Activated T-cell treated with anti-CD3 and anti-CD28 coated beads for 48 hours (primary cell): ENCODE results near the gene B4GALT5.
A peak's percentile ranks its signal among the peaks of the same experiment; 100 is the strongest.

ENCODE experiments used
- DNase-seq: peaks from one replicate; pipeline ENCODE4 v3.0.0-alpha.2; 2020; ENCODE audit warnings: low read depth

Gene B4GALT5

DNA sequence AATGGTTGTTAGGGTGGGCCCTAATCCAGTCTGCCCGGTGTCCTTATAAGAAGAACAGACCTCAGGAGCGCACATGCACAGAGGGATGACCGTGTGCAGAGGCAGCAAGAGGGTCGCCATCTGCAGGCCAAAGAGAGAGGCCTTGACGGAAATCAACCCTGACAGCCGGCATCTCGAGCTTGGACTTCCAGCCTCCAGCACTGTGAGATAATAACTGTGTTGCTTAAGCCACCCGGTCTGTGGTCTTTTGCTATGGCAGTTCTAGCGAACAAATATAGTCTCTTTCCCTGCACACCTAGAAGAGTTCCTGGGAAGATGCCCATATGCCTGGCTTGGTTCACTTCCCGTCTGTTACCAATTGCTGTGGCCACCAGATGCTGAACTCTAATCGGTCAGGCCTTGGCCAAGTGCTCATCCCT is 110.5 kb downstream of the B4GALT5 start:
- DNase-seq: no peak

DNA sequence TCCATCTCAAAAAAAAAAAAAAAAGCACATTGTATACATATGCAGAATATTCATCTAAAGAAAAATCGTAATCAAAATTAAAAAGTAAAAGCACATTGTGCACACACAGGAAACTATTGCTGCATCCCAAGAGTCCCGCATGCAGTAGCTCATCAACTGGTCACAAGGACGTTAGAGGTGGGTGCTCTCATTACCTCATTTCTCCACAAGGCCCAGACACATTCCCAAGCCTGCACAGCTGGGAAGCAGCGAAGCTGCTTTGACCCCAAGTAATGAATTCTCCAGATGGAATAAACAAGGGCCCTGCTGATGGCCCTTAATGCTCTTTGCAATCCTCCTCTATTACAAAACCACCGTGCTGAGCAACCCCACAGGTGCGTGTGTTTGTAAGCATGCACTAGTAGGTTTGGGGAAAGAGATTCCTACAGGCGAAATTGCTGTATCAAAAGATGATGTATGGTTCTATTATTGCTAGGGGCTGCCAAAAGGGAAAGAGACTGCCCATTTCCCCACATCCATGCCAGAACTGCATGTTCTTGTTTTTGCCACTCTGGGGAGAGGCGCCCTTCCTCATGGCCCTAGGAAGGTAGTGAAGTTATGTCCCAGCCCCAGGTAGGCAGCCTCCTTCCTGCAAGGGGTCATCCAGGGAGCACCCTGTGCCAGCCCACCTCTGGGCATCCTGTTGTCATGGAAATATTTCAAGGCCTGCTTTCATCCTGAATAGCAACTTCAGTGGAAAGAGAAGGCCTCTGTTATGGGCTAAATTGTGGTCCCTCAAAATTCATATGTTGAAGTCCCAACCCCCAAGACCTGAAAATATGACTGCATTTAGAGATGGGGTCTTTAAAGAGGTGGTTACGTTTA is 111.1 kb downstream of the B4GALT5 start:
- DNase-seq: no peak

DNA sequence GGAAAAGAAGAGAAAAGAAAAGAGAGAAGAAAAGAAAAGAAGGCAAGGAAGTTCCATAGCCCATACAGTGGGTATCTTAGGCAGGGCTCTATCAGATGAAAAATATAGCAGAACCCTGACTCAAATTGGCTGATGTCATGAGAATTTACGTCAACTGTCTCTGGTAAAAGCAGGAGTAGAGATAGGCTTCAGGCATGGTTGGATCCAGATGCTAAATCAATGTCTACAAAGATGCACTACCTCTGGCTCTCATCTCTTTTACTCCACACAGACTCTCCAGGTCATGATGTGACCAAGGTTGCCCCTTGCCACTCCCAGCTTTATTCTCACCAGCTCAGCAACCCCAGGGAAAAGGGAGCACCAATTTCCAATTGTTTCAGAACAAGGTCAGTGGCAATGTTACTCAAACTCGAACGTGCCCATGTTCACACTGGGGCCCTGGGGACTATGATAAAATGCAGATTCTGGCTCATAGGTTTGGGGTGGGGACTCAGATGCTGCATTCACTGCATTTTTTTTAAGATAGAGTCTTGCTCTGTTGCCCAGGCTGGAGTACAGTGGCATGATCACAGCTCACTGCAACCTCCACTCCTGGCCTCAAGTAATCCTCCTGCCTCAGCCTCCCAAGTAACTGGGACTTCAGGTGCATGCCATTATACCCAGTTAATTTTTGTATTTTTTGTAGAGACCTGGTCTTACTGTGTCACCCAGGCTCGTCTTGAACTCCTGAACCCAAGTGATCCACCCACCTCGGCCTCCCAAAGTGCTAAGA is 112.3 kb downstream of the B4GALT5 start:
- no peak for DNase-seq

DNA sequence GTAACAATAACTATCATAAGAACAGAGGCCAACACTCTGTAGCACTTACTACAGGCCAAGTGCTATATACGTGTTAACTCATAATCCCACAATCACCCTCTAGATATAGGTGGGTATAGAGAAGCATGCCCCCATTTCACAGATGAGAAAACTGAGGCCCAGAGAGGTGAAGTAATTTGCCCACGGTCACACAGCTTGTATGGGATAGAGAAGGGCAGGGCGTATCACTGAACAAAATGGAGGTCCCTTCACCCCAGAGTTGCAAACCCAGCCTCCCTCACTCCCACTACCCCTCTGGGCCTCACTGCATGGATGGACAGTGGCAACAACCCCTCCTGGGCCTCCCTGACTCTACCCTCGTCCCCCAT is 113.9 kb downstream of the B4GALT5 start:
- no peak for DNase-seq

DNA sequence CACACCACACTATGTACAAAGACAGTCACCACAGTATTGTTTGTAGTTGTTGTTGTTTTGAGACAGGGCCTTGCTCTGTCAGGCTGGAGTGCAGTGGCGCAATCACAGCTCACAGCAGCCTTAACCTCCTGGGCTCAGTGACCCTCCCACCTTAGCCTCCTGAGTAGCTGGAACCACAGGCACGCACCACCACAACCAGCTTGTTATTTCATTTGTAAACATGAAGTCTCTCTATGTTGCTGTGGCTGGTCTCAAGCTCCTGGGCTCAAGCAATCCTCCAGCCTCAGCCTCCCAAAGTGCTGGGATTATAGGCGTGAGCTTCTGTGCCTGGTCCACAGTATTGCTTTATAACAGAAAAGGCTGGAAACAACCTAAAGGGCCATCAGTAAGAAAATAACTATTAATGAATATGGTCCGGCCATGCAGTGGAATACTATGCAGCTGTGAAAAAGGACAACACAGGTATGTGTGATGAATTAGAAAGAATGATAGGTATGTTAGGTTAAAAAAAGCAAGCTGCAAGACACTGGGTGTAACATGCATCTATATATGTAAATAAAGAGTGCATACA is 115.8 kb downstream of the B4GALT5 start:
- no peak for DNase-seq

DNA sequence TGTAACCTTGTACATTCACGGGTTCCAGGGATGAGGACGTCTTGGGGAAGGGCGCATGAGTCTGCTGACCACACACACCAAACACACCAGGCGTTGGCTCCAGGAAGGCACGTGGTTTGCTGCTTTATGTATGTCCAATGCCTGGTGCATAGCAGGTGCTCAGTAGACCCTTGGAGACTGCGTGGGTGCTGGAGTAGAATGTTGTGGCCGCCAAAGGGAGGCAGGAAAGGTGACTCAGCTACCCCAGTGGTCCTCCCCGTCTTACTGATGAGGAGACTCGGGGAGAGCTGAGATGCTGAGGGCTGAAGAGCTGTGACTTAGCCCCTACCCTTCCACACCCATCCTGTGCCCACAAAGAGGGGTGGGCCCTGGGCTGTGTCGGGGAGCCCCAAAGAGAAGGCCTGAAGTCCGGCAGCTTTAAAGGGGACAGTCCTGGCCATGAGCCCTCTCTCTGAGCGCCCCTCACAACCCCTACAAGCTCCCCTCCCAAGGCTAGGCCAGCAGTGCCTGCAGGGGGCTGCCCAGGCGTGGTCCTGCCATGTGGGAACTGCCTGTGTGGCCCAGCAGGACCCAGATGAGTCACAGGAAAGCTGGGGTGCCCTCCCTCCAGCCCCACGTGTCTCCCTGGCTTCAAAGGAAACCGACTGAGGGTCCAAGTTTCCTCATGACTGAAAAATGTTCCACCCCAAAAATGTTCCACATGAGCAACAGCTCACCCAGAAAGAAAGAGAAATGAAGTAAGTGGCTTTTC is 117.7 kb downstream of the B4GALT5 start:
- peak; percentile 82 for DNase-seq

DNA sequence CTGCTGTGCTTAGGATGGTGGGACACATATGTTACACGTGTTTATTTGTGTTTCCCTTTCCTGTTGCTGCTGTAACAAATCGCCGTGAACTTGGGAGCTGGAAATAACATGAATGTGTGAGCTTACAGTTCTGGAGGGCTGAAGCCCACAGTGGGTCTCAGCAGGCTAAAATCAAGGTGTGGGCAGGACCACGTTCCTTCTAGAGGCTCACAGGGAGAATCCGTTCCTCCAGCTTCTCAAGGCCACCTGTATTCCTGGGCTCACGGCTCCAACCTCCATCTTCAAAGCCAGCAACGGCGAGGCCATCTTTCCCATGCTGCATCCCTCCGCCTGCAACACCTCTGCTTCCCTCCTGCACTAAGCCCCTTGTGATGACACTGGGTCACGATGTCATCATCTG is 118.3 kb downstream of the B4GALT5 start:
- DNase-seq: no peak

DNA sequence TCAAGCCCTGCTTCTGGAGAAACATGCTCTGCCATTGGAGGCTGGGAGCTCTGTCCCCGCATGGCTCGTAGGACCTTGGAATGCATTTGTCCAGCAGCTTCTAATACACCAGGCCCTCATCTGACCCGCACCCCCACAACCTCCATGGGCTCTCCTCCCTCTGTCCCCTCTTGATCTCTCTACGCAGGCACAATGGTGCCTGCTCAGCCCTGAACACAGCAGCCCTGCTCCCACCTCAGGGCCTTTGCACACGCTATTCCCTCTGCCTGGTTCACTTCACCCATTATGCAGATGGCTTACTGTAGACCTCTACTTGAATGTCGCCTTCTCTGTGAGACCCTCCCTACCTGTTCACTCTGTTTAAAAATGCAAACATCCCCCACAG is 118.8 kb downstream of the B4GALT5 start:
- DNase-seq: peak; percentile 21

DNA sequence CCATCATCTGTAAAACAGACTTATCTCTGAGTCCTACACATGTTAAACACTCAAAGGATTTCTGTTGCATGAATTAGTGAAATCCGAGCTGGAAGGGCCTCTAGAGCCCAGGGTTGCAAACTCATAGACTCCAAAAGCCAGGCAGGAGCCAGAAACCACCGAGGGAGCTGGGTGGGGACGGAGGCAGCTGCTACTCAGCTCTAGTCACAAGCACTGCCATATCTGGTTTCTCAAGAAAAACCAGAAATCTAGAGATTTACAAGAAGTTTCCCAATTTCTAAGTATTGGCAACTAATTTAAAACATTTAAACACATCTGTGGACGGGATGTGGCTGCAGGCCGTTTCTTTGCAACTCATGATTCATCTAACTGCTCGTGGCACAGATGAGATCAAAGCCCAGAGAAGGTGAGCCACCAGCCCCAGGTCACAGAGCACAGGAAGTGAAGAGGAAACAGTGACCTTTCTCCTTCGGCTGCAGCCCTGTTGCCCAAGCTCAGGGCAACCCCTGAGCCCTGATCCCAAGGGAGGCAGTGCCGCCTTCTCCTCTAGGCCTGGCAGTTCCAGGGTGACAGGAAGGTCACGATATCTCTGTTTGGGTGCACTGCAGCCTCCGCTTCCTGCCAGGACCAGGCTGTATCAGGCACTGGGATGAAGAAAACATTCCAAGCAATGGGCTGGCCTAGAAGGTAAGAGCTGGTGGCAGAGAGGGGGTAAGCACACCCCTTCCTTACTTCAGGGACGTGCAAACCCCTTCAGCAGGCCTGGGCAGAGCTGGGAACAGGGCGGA is 119.3 kb downstream of the B4GALT5 start:
- DNase-seq: peak; percentile 72

DNA sequence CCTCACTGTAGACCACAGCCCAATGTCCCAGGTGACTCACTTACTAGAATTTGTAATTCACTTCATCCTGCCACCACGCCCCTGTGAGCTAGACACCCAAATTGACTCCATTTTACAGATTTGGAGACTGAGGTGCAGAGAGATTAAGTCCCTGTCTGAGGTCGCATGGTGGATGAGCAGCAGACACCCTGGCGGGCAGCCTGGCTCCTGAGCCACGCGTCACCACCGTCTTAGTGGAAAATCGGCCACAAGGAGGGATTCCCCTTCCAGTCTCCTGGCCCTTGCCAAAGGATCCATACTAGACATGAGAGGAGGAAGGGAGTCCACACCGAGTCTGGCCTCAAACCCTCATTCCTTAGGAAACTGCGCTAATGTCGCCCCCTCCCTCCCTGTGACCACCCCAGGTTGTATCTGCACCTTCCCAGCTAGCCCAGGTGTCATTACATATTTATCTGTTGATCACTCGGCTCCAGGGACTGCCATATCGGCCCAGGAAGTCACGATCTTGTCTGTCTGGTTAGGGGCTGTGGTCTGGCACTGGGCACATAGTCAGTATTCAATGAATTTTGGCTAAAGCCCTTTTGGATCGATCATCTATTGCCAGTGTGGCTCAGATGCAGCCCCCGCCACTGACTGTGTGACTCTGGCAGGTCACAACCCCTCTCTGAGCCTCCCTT is 120.1 kb downstream of the B4GALT5 start:
- peak; percentile 37 for DNase-seq

DNA sequence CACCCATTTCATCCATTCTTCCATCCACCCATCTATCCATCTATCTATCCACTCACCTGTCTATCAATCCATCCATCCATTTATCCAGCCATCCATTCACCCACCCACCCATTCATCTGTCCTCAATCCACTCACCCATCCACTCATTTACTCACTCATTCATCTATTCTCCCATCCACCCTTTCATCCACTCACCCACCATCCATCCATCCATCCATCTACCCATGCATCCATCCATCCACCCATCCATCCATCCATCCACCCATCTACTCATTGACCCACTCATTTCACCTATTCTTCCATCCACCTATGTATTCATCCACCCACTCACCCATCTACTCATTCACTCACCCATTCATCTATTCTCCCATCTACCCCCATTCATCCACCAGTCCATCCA is 121.6 kb downstream of the B4GALT5 start:
- DNase-seq: no peak

DNA sequence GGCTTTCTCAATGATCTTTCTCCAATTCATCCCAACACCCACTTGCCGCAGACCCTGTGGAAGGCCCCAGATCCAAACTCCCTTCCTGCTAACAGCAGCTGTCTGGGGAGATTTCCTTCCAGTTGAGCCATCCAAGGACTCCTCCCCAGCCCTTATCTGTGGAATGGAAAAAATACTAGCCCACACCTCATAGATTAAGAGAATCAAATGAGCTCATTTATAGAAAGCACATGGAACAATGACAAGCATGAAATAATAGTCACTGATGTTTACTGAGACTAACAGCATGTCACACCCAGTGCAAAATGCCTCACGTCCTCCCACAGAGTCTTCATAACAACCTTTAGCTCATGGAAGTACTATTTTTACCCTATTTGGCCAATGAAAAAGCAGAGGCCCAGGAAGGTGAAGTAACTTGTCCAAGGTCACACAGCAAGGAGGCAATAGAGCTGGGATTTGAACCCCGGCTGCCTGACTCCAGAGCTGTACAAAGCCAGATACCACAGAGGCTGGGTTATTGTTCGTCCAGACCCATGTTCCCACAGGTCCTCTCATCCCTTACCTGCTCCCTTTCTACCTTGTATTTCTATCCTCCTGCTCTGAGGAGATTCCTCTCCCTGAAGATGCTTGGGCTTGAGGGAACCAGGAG is 122.3 kb downstream of the B4GALT5 start:
- DNase-seq: peak; percentile 27

DNA sequence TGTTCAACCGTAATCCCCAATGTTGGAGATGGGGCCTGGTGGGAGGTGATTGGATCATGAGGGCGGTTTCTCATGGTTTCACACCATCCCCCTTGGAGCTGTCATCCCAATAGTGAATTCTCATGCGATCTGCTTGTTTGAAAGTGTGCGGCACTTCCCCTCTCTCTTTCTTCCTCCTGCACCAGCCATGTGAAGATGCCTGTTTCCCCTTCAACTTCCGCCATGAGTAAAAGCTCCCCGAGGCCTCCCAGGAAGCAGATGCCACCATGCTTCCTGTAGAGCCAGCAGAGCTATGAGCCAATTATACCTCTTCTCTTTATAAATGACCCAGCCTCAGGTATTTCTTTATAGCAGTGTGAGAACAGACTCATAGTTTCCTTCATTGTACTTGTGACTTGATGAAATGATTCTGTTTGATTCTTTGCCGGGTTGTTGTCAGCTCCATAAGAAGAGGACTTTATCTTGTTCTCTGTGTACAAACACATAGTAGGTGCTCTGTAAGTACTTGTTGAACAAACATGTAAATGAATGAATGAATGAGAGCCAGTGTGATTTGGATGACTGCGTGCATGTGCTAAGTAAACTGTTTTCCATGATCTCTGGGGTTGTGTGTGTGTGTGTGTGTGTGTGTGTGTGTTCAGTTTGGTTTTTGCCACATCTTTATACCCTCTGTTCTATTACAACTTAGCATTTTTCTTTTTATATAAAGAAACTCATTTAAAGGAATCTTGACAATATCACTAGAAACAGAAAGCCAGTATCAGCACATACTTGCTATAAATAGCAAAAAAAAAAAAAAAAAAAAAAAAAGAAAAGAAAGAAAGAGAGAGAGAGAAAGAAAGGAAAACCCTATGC is 123.3 kb downstream of the B4GALT5 start:
- DNase-seq: peak; percentile 10

DNA sequence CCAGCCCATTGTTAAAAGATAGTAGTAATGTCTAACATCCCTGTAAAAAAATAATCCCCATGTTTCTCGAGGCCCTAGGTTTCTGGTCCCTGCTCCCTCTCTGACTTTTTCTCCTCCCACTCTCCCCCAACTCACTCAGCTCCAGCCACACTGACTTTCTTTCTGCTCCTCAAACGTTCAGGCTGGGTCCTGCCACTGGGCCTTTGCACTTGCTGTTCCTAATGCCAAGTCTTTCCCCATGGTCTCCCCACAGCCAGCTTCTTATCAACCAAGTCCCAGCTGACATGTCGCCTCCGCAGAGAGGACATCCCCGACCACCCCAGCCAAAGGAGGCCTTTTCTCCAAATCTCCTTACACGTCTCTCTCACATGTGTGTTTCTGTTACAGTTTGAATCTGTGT is 123.9 kb downstream of the B4GALT5 start:
- no peak for DNase-seq

DNA sequence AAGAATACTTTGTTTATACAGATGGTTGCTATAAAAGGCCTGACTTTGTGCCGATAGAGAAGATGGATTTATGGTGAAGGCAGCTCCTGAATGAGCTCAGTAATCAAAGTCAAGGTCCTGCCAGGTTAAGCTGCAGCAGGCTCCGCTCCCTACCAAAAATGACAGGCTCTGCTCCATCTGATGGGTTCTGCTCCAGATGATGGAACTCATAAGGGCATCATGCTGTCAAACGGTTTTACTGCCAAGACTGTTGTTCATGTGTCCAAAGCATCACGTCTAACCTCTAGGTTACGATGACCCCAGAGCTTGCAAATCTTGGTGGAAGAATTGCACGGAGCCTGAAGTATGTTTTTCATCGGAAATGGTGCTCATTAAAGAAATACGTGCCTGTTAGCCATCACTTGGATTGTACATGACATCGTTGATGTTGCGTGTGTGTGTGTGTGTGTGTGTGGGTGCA is 126.5 kb downstream of the B4GALT5 start:
- DNase-seq: no peak

DNA sequence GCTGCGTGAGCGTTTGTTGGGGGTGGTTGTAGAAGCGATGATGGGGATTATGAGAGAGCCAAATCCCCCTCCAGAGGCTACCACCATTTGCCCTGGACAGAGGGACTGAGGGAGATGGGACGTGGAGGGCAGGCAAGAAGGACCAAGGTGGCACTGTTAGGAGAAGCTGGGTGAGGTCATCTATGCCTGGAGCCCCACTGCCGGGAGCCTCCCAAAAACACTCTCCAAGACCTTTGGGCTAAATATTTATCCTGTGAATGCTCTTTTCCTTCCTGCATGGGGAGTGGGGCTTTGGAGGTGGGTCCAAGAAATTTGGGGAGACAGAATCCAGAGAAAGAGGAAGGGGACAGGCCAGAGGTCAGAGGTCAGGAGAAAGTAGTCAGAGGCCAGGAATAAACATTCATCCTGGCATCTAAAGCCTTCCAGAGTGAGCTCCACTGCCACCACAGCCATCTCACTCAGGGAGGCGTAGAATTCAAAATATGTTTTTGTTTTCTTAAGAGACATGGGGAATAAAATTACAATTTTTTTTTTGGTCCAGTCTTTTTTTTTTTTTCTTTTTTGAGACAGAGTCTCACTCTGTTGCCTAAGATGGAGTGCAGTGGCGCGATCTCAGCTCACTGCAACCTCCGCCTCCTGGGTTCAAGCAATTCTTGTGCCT is 128.0 kb downstream of the B4GALT5 start:
- DNase-seq: no peak

DNA sequence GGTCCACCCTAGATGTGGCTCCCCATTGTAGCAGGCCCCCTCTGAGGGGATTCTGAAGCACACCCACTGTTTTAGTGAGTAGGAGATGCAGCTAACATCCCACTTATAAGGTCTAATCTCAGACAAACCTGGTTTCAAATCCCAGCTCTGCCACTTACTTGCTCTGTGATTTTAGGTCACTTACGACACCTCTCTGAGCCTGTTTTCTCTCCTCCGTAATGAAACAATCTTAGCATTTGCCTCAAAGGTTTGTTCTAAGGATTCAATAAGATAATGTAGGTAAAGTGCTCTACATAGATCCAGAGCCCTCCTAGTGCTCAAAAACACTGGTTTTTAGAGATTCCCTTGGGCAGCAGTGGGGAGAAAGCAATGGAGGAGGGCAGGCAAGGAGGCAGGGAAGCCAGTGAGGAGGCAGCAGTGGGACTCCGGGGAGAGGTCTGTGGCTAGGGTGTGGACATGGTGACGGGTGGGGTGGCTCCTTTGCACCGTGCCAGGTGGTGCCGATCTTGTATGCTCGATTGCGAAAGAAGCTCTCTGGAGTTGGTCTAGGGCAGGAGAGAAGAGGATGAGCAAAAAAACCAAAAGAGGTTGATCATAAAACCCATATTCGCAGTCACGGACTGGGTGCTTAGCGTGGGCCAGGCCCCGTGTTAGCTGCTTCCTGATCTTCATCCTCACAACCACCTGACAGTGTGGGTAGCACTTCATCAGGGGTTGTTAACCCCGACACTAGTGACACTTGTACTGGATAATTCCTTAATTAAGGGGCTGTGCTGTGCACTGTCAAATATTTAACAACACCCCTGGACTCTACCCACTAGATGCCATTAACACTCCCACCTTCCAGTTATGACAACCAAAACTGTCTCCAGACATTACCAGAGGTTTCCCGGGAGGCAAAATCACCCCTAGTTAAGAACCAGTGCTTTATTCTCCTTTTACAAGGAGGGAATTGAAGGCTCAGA is 129.0 kb downstream of the B4GALT5 start:
- no peak for DNase-seq
